NCI-H1436 (cell line): ENCODE measurements around the gene DIRAS1.
"Not testable (repeated sequence)": the region's sequence is repeated elsewhere in the genome, so short reads cannot be mapped to it uniquely, and the experiment has no call there.

Source experiments
- DNase-seq: peaks from one replicate; lab custom pipeline; 2025; lab: John Stamatoyannopoulos, UW

The DIRAS1 gene

DNA sequence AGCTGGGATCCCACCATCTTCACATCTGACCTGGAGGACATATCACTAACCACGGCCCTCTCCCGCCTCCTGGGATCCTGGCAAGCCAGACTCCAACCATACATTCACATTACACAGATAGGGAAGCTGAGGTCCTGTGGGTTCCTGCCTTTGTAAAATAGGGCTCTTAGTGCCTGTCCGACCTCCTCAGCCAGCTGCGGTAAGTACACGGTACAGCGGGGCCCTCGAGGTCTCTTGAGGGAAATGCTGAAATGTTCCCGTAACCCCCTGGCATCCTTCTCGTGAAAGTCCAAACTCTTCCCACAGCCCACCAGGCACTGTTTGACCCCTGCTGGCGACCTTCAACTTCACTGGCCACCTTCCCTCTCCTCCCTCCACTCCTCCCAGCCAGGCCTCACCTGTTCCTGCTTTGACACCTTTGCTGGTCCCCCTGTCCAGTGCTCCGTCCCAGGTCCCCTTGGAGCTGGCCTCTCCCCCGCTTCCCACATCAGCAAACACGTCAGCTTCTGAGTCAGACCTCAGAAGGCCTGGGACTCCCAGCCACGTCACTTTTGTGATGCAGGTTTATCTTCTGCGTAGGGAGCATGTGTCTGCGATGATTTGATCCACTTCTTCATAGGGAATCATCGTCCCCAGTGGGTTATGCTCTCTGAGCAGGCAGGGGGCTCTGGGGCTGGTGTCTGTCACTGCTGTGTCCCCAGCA is 9.8 kb downstream of the DIRAS1 start:
- no peak for DNase-seq

DNA sequence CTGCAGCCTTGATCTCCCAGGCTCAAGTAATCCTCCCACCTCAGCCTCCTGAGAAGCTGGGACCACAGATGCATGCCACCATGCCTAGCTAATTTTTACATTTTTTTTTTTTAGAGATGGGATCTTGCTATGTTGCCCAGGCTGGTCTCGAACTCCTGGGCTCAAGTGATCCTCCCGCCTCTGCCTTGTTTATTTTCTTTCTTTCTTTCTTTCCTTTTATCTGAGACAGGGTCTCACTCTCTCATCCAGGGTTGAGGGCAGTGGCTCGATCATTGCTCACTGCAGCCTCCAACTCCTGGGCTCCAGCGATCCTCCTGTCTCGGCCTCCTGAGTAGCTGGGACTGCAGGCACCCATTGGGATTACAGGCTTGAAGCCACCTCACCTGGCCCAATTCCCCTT is 14.9 kb downstream of the DIRAS1 start:
- DNase-seq = no peak

DNA sequence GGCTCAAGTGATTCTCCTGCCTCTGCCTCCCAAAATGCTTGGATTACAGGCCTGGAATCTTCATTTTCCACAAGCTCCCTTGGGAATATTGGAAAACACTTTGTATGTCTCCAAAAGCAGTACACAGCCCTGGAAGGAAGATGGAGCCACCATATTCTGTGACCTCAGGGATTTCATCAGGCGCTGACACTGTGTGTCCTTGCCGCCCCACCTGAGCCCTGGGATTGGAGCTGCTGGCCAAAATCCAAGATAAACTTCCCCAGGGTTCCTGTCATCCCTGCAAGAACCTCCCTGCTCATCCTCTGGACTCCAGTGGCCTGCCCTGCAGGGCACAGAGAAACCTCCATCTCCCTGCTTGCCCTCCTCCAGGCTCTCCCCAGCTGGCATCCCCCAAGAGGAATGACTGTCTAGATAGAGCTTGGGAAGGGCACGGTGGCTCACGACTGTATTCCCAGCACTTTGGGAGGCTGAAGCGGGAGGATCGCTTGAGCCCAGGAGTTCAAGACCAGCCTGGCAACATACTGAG is 17.4 kb downstream of the DIRAS1 start:
- DNase-seq = no peak

DNA sequence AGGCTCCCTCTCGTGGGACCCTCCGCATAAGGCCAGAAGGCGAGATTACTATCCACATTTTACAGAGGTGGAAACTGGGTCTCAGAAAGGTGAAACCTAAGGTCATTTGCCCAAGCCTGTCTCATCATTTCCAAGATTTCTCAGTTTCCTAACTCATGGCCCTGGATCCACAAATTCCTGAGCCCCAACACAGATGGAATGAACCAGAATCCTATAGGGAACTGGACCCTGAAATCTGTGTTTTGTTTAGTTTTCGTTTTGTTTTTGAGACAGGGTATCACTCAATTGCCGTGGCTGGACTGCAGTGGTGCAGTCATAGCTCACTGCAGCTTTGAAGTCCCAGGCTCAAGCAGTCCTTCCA is 18.1 kb downstream of the DIRAS1 start:
- no peak for DNase-seq

DNA sequence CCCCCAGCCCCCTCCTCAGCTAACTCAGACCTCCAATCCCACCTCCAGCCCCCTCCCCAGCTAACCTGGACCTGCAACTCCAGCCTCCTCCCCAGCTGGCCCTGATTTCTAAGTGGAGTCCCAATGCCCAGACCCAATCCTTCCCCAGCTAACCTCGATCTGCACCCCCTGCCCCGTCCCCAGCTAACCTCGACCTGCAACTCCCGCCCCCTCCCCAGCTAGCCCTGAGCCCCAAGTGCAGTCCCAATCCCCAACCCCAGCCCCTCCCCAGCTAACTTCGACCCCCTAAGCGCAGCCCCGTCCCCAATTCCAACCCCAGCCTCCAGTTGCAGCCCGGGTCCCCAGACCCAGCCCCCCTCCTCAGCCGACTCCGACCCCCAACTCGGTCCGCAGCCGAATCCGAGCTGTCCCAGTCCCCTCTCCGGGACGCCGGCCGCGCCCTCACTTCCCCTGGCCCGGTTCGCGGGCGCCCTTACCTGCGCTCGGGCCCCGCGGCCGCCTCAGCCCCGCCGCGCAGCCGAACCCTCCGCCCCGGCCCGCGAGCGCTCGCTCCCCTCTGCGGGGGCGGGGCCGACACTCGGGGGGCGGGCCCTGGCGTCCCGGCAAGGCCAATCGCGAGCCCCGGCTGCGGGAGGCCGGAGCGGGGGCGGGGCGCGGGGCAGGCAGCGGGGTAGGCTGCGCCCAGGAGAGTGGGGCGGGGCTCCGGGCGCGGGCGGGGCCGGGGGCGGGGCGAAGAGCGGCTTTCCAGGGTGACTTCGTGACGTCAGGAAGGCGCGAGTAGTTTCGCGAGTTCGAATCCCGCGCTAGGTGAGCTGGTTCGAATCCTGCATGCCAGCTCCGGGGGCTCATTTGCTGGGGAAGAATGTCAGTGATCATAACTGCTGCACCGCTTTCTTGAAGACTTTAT is 18.7 kb downstream of the DIRAS1 start, which contains the start of gene GNG7:
GNG7 (minus strand) TSS at position 525 of the 907 bp plus-strand sequence. CDS start 182,006 bp downstream, outside the sequence.
- DNase-seq = peak; percentile 84

DNA sequence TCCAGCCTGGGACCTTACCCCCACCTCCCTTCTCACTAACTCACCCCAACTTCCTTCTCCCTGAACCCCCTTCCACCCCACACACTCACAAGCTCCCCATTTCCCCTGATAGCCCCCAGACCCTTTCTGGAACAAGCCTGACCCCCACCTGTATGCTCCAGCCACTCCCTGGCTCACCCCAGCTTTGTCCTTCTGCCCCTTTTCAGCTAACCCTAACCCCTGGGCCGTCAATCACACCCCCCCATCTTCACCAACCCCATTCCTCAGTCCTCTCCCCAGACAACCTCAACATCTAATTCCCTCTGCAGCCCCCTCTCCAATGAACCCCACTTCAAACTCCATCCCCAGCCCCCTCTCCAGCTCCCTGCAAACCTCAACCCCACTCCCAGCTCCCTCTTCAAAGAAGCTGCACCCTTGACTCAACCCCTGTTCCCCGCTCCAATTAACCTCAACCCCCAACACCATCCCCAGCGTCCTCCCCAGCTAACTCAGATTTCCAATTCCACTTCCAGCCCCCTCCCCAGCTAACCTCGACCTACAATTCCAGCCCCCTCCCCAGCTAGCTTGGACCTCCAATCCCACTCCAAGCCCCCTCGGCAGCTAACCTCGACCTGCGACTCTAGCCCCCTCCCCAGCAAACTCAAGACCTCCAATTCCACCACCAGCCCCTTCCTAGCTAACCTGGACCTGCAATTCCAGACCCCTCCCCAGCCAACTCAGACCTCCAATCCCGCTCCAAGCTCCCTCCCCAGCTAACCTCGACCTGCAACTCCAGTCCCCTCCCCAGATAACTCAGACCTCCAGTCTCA is 19.6 kb downstream of the DIRAS1 start:
- no peak for DNase-seq

DNA sequence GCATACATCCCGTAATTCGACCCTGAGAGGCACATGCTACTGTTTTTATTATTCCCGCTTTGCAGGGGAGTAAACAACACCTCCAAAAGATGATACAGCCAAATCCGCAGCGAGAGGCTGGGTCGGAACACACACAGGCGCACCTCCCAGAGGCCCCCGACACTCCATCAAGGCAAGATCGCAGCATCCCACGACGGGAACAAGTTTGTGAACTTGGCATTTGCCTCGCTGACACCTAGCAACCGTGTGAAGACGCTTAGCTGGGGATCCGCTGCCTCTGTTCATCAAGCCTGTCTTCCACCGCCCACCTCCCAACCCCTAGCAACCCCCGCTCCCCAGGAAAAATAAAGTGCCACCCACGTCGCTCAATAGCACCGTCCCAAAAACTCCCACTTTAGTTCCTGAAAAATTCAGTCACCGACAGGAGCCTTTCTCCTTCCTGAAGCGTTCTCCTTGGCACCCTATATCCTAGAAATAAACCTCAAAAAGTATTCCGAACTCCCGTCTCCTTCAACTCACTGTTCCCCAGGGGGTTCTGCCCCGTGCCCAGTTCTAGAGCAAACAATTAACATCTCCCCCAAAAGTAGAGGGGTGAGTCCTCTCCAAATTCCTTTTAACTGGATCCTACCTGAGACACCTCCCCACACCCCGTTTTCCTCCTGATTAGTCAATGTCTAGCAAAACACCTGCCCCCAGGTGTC is 20.4 kb downstream of the DIRAS1 start:
- DNase-seq = no peak

DNA sequence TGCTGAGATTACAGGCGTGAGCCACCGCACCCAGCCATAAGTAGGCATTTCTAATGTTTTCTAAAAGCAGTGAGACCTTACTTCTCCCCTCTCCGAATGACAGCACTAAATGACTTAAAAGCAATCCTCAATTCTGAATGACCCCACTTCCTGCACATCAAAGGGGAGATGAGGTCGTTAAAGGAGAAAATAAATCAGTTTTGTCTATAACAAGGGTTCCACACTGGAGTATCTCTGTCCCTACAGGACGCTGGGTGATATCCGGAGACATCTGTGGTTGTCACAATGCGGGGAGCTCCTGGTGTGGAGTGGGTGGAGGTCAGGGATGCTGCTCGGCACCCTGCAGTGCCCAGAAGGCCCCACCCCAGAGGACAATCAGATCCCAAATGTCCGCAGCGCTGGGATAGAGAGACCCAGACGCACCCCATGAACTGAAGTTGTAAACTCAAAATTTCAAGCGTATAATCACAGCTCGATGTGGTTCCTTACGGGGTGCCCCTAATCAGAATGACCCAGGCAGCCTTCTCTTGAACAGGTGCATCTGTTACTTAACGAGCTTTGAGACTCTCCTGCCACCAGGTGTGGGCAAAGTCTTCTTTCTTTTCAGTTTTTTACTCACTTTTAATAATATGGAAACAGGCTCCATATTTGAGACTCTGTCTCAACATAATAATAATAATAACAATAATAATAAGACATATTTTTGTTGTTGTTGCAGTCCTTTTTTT is 21.6 kb downstream of the DIRAS1 start:
- DNase-seq = no peak

DNA sequence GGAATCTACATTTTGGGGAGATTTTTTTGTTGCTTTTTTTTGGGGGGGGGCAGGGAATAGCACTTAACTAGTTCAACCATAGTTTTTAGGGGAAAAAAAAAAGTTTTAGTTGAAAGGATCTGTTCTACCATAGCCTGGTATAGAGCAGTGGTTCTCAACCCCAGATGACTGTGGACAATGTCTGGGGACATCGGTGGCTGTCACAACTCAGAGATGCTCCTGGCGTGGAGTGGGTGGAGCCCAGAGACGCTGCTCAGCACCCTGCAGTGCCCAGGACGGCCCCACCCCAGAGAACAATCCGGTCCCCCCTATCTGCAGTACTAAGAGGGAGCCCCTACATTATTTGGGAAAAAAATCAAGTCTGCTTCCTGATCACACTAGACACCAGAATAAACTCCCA is 27.0 kb downstream of the DIRAS1 start:
- no peak for DNase-seq

DNA sequence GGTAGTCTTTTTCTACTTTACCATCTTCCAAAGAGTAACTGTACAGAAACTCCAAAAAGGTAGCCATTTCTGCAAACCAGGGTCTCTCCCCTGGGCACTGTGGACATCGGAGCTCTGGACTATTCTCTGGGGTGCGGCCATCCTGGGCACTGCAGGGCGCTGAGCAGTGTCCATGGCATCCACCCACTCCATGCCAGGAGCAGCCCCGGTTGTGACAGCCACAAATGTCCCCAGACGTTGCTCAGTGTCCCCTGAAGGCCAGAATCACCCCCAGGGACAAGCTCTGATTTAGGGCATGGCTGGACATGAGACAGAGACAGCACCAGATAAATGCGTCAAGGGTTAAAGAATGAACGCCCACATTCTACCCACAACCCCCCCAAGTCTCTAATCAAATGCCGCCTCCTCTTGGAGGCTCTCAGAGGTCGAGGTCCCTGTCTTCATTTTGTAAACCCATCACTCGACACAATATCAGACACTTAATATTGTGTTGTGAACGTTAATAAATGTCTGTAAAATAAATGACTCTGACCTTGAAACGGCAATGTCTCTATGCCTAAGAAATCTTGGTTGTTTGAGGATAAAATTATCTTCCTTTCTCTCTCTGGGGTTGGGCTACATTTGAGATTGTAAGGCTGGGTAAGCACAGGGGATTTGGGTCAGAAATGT is 27.5 kb downstream of the DIRAS1 start:
- no peak for DNase-seq

DNA sequence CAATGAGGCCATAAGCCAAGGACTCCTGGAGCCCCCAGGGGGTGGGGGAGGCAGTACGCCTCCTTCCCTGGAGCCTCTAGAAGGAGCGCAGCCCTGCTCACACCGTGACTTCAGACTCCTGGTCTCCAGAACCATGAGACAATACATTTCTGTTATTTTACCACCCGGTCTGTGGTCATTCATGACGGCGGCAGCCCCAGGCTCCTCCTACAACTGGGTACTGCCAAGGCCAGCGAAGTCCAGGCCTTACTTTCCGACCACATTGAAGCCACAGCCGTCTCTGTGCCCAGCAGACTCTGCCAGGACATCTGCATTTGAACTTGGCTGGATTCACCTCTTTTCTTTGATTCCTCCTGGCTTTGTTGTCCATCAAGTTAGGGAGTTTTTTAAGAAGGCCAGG is 29.2 kb downstream of the DIRAS1 start:
- no peak for DNase-seq

DNA sequence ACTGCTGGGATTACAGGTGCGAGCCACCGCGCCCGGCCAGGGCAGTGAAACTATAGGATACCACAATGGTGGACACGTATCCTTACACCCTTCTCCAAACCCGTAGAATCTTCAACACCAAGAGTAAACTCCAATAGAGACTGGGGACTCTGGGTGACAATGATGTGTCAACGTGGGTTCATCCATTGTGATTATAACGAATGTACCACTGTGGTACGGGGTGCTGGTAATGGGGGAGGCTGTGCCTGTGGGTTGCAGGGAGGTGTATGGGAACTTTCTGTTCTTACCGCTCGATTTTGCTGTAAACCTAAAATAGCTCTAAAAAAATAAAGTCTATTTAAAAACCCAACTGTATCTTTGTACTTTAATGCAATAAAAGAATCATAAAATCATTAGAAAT is 30.3 kb downstream of the DIRAS1 start:
- DNase-seq = no peak

DNA sequence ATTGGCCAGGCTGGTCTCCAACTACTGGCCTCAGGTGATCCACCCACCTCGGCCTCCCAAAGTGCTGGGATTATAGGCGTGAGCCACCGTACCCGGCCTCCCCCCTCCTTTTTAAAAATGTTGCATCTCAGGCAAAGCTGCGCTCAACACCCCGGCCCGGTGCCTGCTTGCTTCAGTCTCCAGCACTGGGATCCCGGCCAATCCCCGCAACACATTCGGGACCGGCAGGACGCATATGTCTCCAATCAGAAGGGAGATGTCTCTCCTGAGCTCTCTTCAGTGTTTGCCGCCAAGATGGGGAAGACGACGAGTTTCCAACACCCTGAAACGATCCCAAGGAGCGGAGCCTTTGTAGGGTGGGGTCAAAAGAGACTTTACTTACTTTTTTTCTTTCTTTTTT is 34.8 kb downstream of the DIRAS1 start:
- no peak for DNase-seq

DNA sequence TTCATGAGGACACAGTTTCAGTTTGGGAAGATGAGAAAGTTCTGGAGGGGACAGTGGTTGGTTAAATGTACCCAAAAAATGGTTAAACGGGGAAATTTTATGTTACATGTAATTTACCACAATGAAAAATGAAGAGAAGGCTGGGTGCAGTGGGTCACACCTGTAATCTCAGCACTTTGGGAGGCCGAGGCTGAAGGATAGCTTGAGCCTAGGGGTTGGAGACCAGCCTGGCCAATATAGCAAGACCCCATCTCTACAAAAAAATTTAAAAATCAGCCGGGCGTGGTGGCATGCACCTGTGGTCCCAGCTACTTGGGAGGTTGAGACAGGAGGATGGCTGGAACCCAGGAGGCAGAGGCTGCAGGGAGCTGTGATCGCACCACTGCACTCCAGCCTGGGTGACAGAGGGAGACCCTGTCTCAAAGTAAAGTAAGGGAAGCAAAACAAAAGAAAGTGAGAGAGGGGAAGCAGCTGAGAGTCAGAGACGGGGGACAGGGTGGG is 35.9 kb downstream of the DIRAS1 start:
- DNase-seq = no peak

DNA sequence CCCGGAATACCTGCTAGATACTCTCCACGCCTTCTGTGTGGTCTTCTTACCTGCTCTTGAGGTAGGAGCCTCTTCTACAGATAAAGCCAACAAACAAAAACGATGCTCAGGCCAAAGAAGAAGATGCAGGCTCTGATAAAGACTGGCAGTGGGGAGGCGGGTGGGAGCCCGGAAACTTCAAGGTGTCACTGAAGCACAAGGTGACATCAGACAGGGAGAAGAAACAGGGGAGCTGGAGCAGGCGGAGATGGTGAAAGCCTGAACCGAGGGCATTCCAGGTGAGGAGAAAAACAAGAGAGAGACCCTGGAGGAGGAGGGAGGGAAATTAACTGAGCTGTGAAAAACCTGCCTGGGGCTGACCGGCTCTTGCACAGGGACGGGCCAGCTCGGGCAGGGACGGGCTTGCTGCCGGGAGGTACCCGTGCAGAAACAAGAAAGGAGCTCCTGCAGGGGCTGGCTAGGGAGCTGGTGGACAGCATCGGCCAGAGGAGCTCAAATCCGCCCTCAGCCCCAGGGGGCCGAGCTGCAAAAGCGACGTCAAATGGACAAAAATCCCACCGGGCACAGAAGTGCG is 37.7 kb downstream of the DIRAS1 start:
- no peak for DNase-seq

DNA sequence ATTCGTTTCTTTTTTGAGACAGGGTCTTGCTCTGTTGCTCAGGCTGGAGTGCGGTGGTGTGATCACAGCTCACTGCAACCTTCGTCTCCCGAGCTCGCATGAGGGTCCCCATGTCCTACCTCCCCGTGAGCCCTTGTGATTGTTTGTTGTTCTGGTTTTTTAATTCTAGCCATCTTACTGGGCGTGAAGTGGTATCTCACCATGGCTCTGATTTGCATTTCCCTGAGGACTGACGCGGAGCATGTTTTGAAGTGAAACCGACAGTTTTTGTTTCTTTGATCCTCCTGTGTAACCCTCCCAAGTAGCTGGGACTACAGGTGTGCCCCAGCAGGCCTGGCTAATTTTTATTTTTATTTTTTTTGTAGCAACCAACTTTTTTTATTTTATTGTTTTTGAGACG is 40.4 kb downstream of the DIRAS1 start:
- no peak for DNase-seq

DNA sequence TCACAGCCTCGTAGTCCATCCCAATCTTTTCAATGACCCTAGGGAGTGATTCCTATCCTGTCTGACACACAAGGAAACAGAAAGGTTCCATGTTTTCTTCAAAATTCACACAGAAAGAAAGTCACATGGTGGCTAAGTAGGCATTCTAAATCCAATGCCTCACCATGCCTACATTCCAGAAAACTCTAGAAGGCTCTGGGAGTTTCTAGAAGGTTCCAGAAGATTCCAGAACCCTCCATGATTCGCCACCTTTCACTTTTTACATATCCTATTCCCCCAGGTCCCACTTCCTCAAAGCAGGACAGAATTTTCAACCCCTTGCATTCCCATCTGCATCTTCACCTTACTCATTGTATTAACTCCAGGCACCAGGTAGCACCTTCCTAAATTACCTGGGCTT is 41.7 kb downstream of the DIRAS1 start:
- no peak for DNase-seq

DNA sequence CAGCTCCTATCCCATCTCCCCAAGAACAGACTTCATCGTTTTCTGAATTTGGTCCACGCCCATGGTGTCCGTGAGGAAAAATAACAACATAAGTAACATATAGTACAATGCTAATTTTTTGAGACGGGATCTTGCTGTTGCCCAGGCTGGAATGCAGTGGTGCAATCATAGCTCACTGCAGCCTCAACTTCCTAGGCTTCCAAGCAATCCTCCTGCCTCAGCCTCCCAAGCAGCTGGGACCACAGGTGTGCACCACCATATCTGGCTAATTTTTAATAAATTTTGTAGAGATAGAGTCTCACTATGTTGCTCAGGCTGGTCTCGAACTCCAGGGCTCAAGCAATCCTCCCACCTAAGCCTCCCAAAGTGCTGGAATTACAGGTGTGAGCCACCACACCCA is 42.2 kb downstream of the DIRAS1 start:
- not testable (repeated sequence) for DNase-seq

DNA sequence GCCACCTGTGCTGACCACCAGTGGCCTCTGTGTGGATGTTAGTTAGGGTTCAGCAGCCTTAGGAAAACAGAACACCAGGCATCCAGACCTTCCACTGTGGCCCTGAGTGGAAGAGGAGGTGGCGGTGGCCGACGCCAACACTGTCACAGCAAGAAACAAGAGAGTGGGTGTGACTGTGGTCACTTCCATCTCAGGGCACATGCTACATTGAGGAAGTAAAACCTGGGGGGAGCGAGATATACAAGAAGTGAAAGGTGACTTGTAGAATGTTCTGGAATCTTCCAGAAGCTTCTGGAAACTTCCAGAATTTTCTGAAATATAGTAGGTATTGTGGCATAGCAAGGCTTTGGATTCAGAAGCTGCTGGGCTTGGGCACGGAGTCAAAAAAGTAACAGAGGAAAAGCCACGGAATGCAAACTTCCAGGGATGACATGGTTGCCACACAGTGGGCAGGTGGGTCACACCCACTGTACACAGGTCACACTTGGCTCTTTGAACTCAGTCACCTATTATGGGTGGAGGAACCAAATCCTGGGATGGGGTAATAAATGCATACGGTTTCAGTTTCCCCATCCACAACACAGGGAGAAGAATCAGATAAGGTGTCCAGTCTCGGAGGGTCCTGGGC is 43.0 kb downstream of the DIRAS1 start:
- no peak for DNase-seq
